IPS-NIHi11 (cell line): ENCODE results near the gene TBX6.

Experiments used
- DNase-seq: peaks from one replicate; pipeline ENCODE4 v3.0.0; 2012; ENCODE audit warnings: mixed read lengths, low spot score

TBX6 gene

GRCh38 chr16:30113711-30114333, 22.1 kb upstream of the TBX6 start:
- no peak for DNase-seq

GRCh38 chr16:30113031-30113710, 21.4 kb upstream of the TBX6 start, which contains the start of gene GDPD3:
GDPD3 (minus strand) TSS chr16:30113537; CDS start chr16:30113478, 59 bp downstream.
- DNase-seq: peak; percentile 56

- DNase-seq: peak; percentile 91
Measured at GRCh38 chr16:30112197-30113030, 20.7 kb upstream of the TBX6 start.

GRCh38 chr16:30110661-30111060, 18.9 kb upstream of the TBX6 start:
- no peak for DNase-seq

GRCh38 chr16:30108059-30108850, 16.5 kb upstream of the TBX6 start:
- DNase-seq: no peak

- DNase-seq: peak; percentile 32
Measured at GRCh38 chr16:30104492-30104891, 12.8 kb upstream of the TBX6 start.

GRCh38 chr16:30104090-30104489, 12.4 kb upstream of the TBX6 start:
- DNase-seq: no peak

GRCh38 chr16:30096862-30097563, 5.3 kb upstream of the TBX6 start:
- no peak for DNase-seq

GRCh38 chr16:30096105-30096861, 4.6 kb upstream of the TBX6 start, which contains the start of gene YPEL3:
YPEL3 (minus strand) TSS chr16:30096213; CDS start chr16:30095482, 731 bp downstream.
- DNase-seq: peak; percentile 99

GRCh38 chr16:30095166-30096078, 3.7 kb upstream of the TBX6 start:
- DNase-seq: no peak

GRCh38 chr16:30094541-30095165, 2.9 kb upstream of the TBX6 start:
- no peak for DNase-seq

- DNase-seq: peak; percentile 85
Measured at GRCh38 chr16:30092373-30093010, 768 bp upstream of the TBX6 start.

- DNase-seq: no peak
Measured at GRCh38 chr16:30090610-30091331, 953 bp downstream of the TBX6 start.

GRCh38 chr16:30088832-30089624, 2.7 kb downstream of the TBX6 start:
- no peak for DNase-seq

GRCh38 chr16:30088237-30088831, 3.4 kb downstream of the TBX6 start:
- no peak for DNase-seq

GRCh38 chr16:30087181-30087898, 4.4 kb downstream of the TBX6 start:
- DNase-seq: no peak
